ENCODE results near the gene LTBP1. TPM values are rescaled to one million over a fixed set of nuclear protein-coding genes. Genes with fewer than 3 reads are reported as not detected.

The LTBP1 gene
- total RNA-seq, 2 experiments from 2014 or later: 0.18 TPM; not detected in 1

- ChIA-PET CTCF (no interaction called here), POLR2A (no interaction called here)
- Mint-ChIP-seq H3K36me3 (ENCODE audit: low read depth) (no peaks in the 10 kb centered on the region), H3K9me3 (no peaks in the 10 kb centered on the region), H3K27me3 (peaks cover 7% of the 10 kb centered on the region), H3K27ac (no peak overlapping the region), H3K4me1 (ENCODE audit: low read depth) (no peaks in the 10 kb centered on the region), H3K4me3 (no peak overlapping the region)
- TF ChIP-seq CTCF (IDR thresholded peaks at IDR 0.05): no peak
- ATAC-seq: no peak
- intact Hi-C loops (cut with micrococcal nuclease): no loop called here
- no peak for DNase-seq
Observed at GRCh38 chr2:33287507-33288005, 340.8 kb downstream of the LTBP1 start.

GRCh38 chr2:33288011-33288410, 341.3 kb downstream of the LTBP1 start:
- Mint-ChIP-seq H3K27me3 (peaks cover 7% of the 10 kb centered on the region), H3K27ac (no peak overlapping the region), H3K9me3 (no peaks in the 10 kb centered on the region), H3K4me1 (ENCODE audit: low read depth) (no peaks in the 10 kb centered on the region), H3K4me3 (no peak overlapping the region), H3K36me3 (ENCODE audit: low read depth) (no peaks in the 10 kb centered on the region)
- ATAC-seq: no peak
- POLR2A ChIA-PET: no interaction called here
- CTCF ChIA-PET: no interaction called here
- TF ChIP-seq CTCF (IDR thresholded peaks at IDR 0.05): no peak
- no peak for DNase-seq
- intact Hi-C loops (cut with micrococcal nuclease): no loop called here

- no peak overlapping the region for H3K4me3 Mint-ChIP-seq
- peaks cover 7% of the 10 kb centered on the region for H3K27me3 Mint-ChIP-seq
- DNase-seq (no peak), ATAC-seq (no peak)
- no peak for TF ChIP-seq CTCF (IDR thresholded peaks at IDR 0.05)
- intact Hi-C loops (cut with micrococcal nuclease): no loop called here
- ChIA-PET CTCF (no interaction called here), POLR2A (no interaction called here)
- H3K36me3 Mint-ChIP-seq (ENCODE audit: low read depth): no peaks in the 10 kb centered on the region
- no peaks in the 10 kb centered on the region for H3K4me1 Mint-ChIP-seq (ENCODE audit: low read depth)
- H3K9me3 Mint-ChIP-seq: no peaks in the 10 kb centered on the region
- H3K27ac Mint-ChIP-seq: no peak overlapping the region
Observed at GRCh38 chr2:33289961-33290360, 343.2 kb downstream of the LTBP1 start.

GRCh38 chr2:33291278-33292013, 344.7 kb downstream of the LTBP1 start:
- no peak for TF ChIP-seq CTCF (IDR thresholded peaks at IDR 0.05)
- POLR2A ChIA-PET: no interaction called here
- ATAC-seq: no peak
- intact Hi-C loops (cut with micrococcal nuclease): no loop called here
- Mint-ChIP-seq H3K27me3 (peaks cover 3% of the 10 kb centered on the region), H3K9me3 (no peaks in the 10 kb centered on the region), H3K4me3 (no peak overlapping the region), H3K4me1 (ENCODE audit: low read depth) (no peaks in the 10 kb centered on the region), H3K36me3 (ENCODE audit: low read depth) (no peaks in the 10 kb centered on the region), H3K27ac (no peak overlapping the region)
- CTCF ChIA-PET: no interaction called here
- DNase-seq: no peak

GRCh38 chr2:33292063-33292462, 345.3 kb downstream of the LTBP1 start:
- no peak for TF ChIP-seq CTCF (IDR thresholded peaks at IDR 0.05)
- ChIA-PET POLR2A (no interaction called here), CTCF (no interaction called here)
- no peaks in the 10 kb centered on the region for H3K36me3 Mint-ChIP-seq (ENCODE audit: low read depth)
- no peaks in the 10 kb centered on the region for H3K4me1 Mint-ChIP-seq (ENCODE audit: low read depth)
- no peak overlapping the region for H3K27ac Mint-ChIP-seq
- DNase-seq: no peak
- no peaks in the 10 kb centered on the region for H3K9me3 Mint-ChIP-seq
- ATAC-seq: no peak
- intact Hi-C loops (cut with micrococcal nuclease): no loop called here
- no peak overlapping the region for H3K4me3 Mint-ChIP-seq
- H3K27me3 Mint-ChIP-seq: peaks cover 3% of the 10 kb centered on the region
